Ecto neural progenitor cell (in vitro differentiated cells): ENCODE results near the gene MYLIP.

ENCODE experiments used
- DNase-seq: peaks from one replicate; pipeline ENCODE4 v3.0.0-alpha.2; 2018; ENCODE audit warnings: low spot score

MYLIP gene

DNA sequence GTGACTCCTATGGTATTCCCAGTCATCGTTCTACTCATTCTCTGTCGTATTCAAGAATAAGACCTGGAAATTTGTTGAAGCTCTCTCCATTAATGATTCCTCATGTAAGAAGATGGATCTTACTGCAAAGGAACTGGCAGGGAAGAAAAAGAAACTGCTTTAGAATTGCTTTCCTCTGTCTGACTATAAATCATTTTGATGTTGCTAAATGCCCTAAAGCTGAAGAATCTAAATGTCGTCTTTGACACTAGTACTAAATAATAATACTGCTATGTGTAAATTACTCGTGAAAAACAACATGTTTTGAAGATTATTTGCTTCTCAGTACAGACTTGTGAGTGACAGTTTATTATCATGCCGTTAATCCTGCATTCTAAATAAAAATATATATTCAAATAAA is 20.5 kb upstream of the MYLIP start:
- no peak for DNase-seq

GRCh38 chr6:16108921-16109658 is 19.8 kb upstream of the MYLIP start:
- no peak for DNase-seq

- no peak for DNase-seq
Measured at GRCh38 chr6:16109659-16110305, 19.1 kb upstream of the MYLIP start.

GRCh38 chr6:16118825-16119224 is 10.1 kb upstream of the MYLIP start:
- no peak for DNase-seq

DNA sequence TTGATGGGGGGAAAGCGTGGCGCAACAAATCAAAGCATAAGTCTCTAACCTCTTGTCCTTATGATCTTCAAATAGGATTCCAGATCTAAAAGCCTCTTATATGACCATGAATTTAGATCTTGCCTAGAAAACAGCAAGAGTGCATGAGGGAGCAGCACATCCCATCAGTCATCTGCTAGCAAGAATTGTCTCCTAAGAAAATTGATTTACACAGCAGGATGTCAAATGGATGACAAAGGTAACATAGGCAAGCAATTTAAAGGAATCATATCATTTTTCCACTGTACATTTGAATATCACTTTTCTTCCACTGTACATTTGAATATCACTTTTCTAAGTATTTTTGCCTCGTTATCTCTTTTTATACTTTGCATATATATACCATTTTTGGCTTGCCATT is 7.5 kb upstream of the MYLIP start:
- no peak for DNase-seq

- no peak for DNase-seq
Measured at GRCh38 chr6:16122197-16122596, 6.7 kb upstream of the MYLIP start.

- DNase-seq: no peak
Measured at GRCh38 chr6:16124198-16125180, 4.4 kb upstream of the MYLIP start.

- DNase-seq: no peak
Measured at GRCh38 chr6:16126056-16126455, 2.8 kb upstream of the MYLIP start.

DNA sequence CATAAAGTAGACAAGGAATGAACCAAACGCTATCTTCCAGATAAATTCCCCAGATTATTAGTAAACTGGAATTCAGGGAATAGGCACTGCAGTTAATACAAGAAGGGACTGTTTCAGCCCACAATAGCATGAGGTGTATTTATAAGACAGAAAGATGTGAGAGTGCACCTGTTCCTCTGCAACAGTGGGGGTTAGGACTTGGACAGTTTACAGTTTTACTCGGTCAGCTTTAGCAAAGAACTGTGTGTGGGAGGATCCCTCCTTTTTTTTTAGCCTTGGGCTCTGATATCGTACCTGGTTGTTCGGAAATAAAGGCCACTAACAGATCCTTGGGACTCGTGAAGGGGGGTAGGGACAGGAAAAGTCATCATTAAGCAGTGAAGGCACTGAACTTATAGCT is 2.0 kb upstream of the MYLIP start:
- no peak for DNase-seq

- DNase-seq: no peak
Measured at GRCh38 chr6:16127471-16127870, 1.4 kb upstream of the MYLIP start.

DNA sequence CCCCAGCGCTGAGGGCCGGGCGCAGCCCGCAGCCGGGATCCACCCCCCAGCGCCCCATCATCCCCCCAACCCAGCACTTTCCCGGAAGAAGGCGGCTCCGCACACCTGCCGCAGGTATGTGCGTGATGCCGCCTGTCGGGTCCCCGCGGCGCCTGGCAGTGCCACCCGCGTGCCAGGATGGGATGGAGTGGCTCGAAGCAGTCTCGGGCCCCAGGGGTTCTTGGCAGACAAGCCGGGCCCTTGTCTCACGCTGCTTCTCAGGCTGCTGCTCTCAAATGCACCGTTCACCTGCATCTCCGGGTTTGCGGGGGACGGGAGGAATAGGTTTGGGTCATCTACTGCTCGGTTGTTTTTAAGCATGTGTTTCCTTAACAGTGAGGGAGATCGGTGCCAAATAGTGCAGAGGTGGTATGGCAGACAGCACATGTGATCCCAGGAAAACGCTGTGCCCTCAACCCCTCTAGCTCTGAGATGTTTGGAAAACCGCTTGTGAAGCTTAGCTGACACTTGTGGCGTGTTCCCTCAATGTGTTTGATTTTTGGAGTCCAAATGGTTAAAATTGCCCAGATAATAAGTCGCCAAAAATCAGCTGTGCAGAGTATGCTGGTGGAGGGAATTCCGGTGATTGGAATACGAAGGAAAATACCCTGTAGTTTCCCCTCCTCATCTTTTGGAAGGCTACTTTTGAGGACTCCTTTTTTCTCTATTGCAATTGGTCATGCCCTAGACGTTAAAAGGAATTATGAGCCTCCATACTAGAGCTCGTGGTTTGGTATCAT is 926 bp downstream of the MYLIP start:
- DNase-seq: peak; percentile 62

GRCh38 chr6:16130437-16130891 is 1.6 kb downstream of the MYLIP start:
- DNase-seq: no peak

DNA sequence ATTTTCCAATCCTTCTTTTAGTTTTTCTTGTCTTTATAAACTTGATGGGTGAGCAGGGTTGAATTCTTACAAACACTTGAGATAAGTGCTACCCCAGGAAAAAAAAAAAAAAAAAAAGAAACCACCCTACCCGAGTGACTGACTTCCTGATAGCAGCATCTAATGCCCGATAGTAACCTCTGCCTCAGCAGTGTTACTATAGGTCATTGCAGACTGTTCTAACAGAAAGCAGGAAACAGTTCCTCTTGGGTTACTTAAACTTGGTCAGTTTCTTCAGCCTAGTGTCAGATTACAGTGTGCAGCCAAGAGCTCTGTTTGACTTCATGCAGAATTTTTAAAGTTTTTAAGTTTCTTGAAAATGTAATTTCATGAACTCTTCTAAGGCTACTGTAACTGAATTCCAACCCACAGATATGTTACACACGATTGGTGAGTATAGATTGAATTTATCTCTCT is 2.1 kb downstream of the MYLIP start:
- no peak for DNase-seq

- no peak for DNase-seq
Measured at GRCh38 chr6:16132909-16133308, 4.0 kb downstream of the MYLIP start.

GRCh38 chr6:16134430-16134829 is 5.5 kb downstream of the MYLIP start:
- DNase-seq: no peak

DNA sequence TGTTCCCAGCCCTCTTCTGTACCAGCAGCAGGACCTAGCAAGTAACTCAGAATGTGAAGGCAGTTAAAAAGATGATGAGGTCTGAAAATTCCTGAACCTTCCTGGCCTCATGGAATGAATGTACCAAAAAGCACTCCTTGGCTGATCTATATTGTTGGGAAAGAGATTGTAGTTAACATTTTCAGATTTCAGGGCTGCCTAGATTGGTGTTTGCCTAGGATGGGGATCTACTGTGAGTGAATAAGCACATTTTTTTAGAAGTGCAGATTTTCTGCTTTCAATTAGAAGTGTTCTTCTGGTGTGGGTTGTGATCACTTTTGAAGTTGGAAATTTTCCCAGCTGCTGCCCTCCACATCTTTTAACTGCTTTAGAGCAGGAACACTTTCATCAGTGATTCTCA is 6.2 kb downstream of the MYLIP start:
- no peak for DNase-seq

DNA sequence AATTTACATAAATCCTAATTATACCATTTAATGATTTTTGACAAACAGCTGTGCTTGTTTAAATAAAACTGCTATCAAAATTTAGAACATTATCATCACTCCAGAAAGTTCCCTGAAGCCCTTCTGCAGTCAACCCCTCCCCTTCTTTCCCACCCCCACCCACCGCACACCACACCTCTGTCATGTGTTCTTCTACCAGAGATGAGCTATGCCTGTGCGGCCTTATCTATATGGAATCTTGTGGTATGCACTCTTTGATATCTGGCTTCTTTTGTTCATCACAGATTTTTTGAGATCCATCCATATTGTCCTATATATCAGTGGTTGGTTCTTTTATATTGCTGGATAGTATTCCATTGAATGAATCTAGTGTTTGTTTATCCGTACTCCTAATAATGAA is 7.2 kb downstream of the MYLIP start:
- no peak for DNase-seq

DNA sequence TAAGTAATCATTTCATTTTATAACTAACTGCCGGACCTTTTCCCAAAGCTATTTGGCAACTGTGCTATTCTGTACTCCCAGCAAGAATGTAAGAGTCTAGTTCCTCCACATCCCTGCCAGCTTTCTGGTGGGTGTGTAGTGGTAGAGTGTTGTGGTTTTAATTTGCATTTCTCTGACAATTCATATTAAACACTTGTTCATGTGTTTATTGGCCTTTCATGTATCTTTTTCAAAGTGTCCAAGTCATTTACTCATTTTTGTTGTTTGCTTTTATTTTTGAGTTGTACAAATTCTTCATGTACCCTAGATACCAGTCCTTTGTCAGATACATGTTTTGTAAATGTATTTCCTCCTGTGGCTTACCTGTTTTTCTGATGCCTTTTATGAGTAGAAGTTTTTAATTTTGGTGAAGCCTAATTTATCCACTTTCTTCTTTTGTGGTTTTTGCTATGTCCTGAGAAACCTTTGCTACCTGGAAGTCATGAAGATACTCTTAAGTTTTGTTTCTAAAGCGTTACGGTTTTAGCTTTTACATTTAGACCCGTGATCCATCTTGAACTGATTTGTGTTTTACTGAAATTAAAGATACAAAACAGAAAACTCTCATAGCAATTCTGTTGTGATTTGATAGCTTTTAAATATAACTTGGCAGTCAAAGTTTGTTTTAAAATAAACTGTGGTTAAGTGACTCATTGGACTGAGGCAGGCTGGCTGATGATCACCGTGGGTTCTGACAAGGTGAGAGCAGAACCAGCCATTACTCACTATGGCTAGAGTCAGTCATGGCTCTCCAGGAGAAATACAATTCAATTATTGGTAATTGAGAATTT is 8.0 kb downstream of the MYLIP start:
- DNase-seq: no peak

DNA sequence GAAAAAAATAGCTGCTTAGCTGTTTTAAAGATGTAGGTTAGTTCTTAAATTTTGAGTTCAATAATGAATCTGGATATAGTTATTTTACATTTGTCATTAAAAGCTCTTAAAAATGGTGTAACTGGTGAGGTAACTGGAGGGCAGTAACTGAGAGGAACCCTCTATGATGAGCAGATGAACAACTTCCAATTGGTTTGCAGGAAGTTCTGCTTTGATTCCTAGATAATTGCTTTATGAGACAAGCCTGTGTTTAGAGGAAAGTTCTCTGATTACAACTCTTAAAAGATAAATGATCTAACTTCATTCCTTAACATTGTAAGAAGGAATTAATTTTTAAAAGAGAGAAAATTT is 8.5 kb downstream of the MYLIP start:
- DNase-seq: no peak

DNA sequence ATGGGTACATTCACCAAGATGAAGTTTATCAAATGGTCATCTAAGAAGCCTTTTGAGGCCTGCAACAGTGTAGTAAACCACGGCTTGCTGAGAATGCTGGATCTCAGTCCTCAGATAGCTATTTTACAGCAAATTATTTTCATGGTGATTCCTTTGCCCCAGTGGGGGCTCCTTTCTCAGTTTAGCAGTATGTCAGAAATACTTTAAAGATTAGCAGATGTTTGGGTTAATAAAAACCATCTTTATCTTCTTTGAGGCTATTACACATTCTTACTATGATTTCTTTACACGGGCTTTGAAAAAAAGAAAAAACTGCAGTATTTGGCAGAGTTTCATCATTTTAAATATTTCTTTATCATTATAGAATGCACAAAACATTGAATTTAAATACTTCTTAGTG is 10.7 kb downstream of the MYLIP start:
- DNase-seq: no peak

DNA sequence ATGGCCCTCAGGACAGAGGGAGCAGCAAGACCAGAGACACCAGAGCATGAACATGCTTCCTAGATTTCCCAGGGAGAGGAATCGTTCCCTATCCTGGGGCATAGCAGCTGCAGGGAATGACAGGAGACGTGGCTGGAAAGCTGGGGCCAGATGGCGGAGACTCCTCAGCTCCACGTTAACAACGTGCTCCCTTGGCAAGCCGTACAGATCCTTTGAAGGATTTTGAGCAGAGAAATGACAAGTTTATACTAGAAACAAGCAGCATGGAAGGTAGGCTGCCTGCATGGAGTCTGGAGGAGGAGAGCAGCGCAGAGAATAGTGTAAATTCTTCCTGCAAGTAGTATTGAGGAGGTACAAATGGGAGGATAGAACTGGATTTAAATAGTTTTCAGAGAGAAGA is 11.7 kb downstream of the MYLIP start:
- no peak for DNase-seq
